ENCODE results near the gene COBL. TPM values are rescaled to one million over a fixed set of nuclear protein-coding genes. Genes with fewer than 3 reads are reported as not detected.

The COBL gene
- total and polyA plus RNA-seq, 2 of the 8 experiments (the other 6 are each of a cell fraction or from before 2014, with no cell fraction given) = 13.8 to 40.4 TPM

GRCh38 chr7:51220226-51220625 is 96.4 kb downstream of the COBL start:
- no peak overlapping the region for H2BK5ac ChIP-seq (ENCODE audit: low read depth, low read length)
- no peaks in the 10 kb centered on the region for H3K23me2 ChIP-seq (ENCODE audit: low read depth, low read length)
- no peak overlapping the region for H2BK120ac ChIP-seq (replicated peaks; ENCODE audit: low read depth, low read length)
- no peak overlapping the region for H2BK20ac ChIP-seq (ENCODE audit: low read length)
- peaks cover 11% of the 10 kb centered on the region for H3K79me1 ChIP-seq (ENCODE audit: low read depth, low read length)
- H3K9ac ChIP-seq (replicated peaks in 1 of 4; ENCODE audit: extremely low read depth in 1 of 4, low read depth in 3 of 4, low read length in 3 of 4) = no peak overlapping the region
- H3K36me3 ChIP-seq (ENCODE audit: control insufficient read depth in 2 of 4, insufficient read depth in 4 of 4, low read length in 3 of 4) = no peaks in the 10 kb centered on the region
- no peak overlapping the region for H3K14ac ChIP-seq (ENCODE audit: insufficient read length)
- H2BK15ac ChIP-seq (ENCODE audit: low read length) = no peak overlapping the region
- H3K4me1 ChIP-seq (replicated peaks in 1 of 4; ENCODE audit: control insufficient read depth in 3 of 4, insufficient read depth in 4 of 4, low read length in 3 of 4) = peaks cover 0 to 7% (median 4%) of the 10 kb centered on the region in 4 experiments; a peak in 4 of 7 replicates
- H3K27me3 ChIP-seq (replicated peaks in 1 of 4; ENCODE audit: control insufficient read depth in 3 of 4, extremely low read depth in 1 of 4, insufficient read depth in 3 of 4, low read length in 3 of 4) = no peaks in the 10 kb centered on the region
- no peak overlapping the region for H3K4me3 ChIP-seq (ENCODE audit: extremely low read depth in 1 of 4, insufficient read depth in 2 of 4, low read depth in 3 of 4, low read length in 4 of 4)
- ChIA-PET CTCF (ENCODE audit: partially characterized antibody) (no interaction called here), POLR2A (ENCODE audit: partially characterized antibody) (no interaction called here)
- H3K18ac ChIP-seq (ENCODE audit: extremely low read depth, low read length) = no peak overlapping the region
- H3K23ac ChIP-seq (ENCODE audit: insufficient read length) = no peak overlapping the region
- no peak overlapping the region for H3K27ac ChIP-seq (ENCODE audit: low read depth, low read length)
- no peak overlapping the region for H4K8ac ChIP-seq (ENCODE audit: extremely low read depth, insufficient read depth, low read length)
- H4K91ac ChIP-seq (replicated peaks; ENCODE audit: insufficient read length, low read length) = no peak overlapping the region
- peaks cover 2 to 3% of the 10 kb centered on the region in 2 experiments for H4K20me1 ChIP-seq (replicated peaks in 1 of 2; ENCODE audit: control insufficient read depth in 1 of 2, insufficient read depth in 2 of 2, low read length in 2 of 2)
- H3K9me3 ChIP-seq (ENCODE audit: insufficient read depth in 2 of 2, low read depth in 1 of 2, low read length in 1 of 2) = no peaks in the 10 kb centered on the region
- H3K56ac ChIP-seq (replicated peaks; ENCODE audit: insufficient read length, low read depth, low read length) = no peak overlapping the region
- H2BK12ac ChIP-seq (ENCODE audit: low read depth, low read length) = no peak overlapping the region
- peaks cover 0 to 23% of the 10 kb centered on the region in 2 experiments; a peak in 3 of 4 replicates for H3K79me2 ChIP-seq (ENCODE audit: control insufficient read depth in 1 of 2, insufficient read depth in 2 of 2, low read length in 2 of 2)
- H2AK5ac ChIP-seq (ENCODE audit: low read depth, low read length) = no peak overlapping the region
- no peak for FAIRE-seq
- WGBS, 2 experiments (ENCODE audit: extremely low coverage in 1 of 2, insufficient coverage in 1 of 2, insufficient read length in 1 of 2, insufficient replicate concordance in 2 of 2, low coverage in 1 of 2, low lambda C conversion rate in 2 of 2, missing lambda C conversion rate in 1 of 2) = 84% methylated on average over 11 of the region's 11 CpGs; no CpG with 5 or more reads in 1 of the 2 experiments
- no peak for DNase-seq (ENCODE audit: low read depth in 1 of 2, low spot score in 2 of 2)
- H4K5ac ChIP-seq (ENCODE audit: insufficient read length, low read depth, low read length) = no peak overlapping the region
- no peak overlapping the region for H3K4me2 ChIP-seq (ENCODE audit: insufficient read depth in 1 of 2, low read depth in 2 of 2, low read length in 2 of 2)
- H3K4ac ChIP-seq (replicated peaks; ENCODE audit: insufficient read length, low read depth, low read length) = no peak overlapping the region
- H2AFZ ChIP-seq (ENCODE audit: low read length) = no peak overlapping the region
- TF ChIP-seq POLR2AphosphoS5 (IDR thresholded peaks at IDR 0.05; ENCODE audit: low read depth, low read length) = no peak
